Measurements from ENCODE around the gene RABL3. TPM values are rescaled to one million over a fixed set of nuclear protein-coding genes. Genes with fewer than 3 reads are reported as not detected.

Gene RABL3
- total and polyA plus RNA-seq, 10 donors, result 4.3 to 24.0 (median 15.9) TPM

DNA sequence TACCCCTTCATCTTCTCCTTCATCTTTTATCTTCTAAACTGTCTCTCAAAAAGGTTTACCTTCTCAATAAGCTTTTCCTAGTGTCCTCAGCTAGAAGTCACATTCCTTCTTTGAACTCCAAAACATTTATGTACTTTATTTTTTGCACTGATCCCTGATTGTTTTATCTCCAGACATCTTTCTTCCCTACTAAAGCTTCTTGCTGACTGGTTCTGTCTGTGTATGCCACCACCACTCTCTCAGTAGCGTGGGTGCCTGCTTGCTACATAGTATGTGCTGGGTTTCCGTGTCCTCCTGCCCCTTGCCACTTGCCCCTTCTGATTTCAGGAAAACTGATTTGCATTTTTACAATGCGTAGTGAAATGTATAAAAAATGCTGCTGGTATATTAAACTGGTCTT lies 24.3 kb upstream of the RABL3 start:
- intact Hi-C loops (cut with DNase I; ENCODE audit: low total_unique reads), result no loop called here
- Histone ChIP-seq H3K27me3 (replicated peaks in 1 of 7) (no peaks in the 10 kb centered on the region), H3K4me3 (no peak overlapping the region), H3K9me3 (no peaks in the 10 kb centered on the region), H3K27ac (no peak overlapping the region), H3K4me1 (peaks cover 0 to 47% (median 13%) of the 10 kb centered on the region in 6 donors), H3K36me3 (peaks cover 0 to 14% (median 9%) of the 10 kb centered on the region in 6 donors)
- DNase-seq, result no peak
- WGBS, 5 donors, result 64 to 96% (median 93%) methylated on average over 3 of the region's 3 CpGs
- TF ChIP-seq, protein P1, sequence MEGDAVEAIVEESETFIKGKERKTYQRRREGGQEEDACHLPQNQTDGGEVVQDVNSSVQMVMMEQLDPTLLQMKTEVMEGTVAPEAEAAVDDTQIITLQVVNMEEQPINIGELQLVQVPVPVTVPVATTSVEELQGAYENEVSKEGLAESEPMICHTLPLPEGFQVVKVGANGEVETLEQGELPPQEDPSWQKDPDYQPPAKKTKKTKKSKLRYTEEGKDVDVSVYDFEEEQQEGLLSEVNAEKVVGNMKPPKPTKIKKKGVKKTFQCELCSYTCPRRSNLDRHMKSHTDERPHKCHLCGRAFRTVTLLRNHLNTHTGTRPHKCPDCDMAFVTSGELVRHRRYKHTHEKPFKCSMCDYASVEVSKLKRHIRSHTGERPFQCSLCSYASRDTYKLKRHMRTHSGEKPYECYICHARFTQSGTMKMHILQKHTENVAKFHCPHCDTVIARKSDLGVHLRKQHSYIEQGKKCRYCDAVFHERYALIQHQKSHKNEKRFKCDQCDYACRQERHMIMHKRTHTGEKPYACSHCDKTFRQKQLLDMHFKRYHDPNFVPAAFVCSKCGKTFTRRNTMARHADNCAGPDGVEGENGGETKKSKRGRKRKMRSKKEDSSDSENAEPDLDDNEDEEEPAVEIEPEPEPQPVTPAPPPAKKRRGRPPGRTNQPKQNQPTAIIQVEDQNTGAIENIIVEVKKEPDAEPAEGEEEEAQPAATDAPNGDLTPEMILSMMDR (IDR thresholded peaks at IDR 0.05 in 8 of 11, conservative IDR thresholded peaks at IDR 0.05 in 3 of 11), result no peak
- TF ChIP-seq POLR2A (IDR thresholded peaks at IDR 0.05), result no peak
- no peak for TF ChIP-seq POLR2AphosphoS5 (IDR thresholded peaks at IDR 0.05)

- no peak overlapping the region for H3K4me3 ChIP-seq
- DNase-seq, result no peak
- no peak overlapping the region for H3K27ac ChIP-seq
- no peaks in the 10 kb centered on the region for H3K27me3 ChIP-seq (replicated peaks in 1 of 7)
- no peaks in the 10 kb centered on the region for H3K9me3 ChIP-seq
- intact Hi-C loops (cut with DNase I; ENCODE audit: low total_unique reads), result no loop called here
- TF ChIP-seq POLR2AphosphoS5 (IDR thresholded peaks at IDR 0.05), result no peak
- peaks cover 0 to 47% (median 13%) of the 10 kb centered on the region in 6 donors for H3K4me1 ChIP-seq
- peaks cover 0 to 8% (median 5%) of the 10 kb centered on the region in 6 donors for H3K36me3 ChIP-seq
Observed at GRCh38 chr3:120765830-120766493, 23.6 kb upstream of the RABL3 start.

DNA sequence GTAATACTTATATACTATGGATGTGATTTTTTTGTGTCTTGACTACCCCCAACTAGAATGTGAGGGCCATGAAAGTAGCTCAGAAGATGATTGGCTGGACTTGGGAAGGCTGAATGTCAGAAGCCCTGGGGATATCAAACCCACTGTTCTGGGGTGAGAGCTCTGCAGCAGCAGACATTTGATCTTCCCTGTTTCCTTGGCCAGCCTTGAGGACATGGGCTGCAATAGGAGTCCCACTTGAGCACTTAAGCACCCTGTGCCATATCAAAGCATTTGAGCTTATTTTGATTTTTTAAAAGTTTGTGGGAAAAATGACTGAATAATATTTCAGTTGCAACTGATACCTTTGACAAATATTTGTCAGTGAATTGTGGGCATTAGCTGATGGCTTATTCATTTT lies 21.9 kb upstream of the RABL3 start:
- Histone ChIP-seq H3K36me3 (no peaks in the 10 kb centered on the region), H3K4me3 (no peak overlapping the region), H3K27ac (no peak overlapping the region), H3K4me1 (peaks cover 0 to 47% (median 13%) of the 10 kb centered on the region in 6 donors), H3K27me3 (replicated peaks in 1 of 7) (no peaks in the 10 kb centered on the region), H3K9me3 (no peaks in the 10 kb centered on the region)
- no peak for DNase-seq
- no peak for TF ChIP-seq POLR2A (IDR thresholded peaks at IDR 0.05)
- TF ChIP-seq, protein P1 (IDR thresholded peaks at IDR 0.05 in 8 of 11, conservative IDR thresholded peaks at IDR 0.05 in 3 of 11), result no peak
- no peak for TF ChIP-seq POLR2AphosphoS5 (IDR thresholded peaks at IDR 0.05)
- intact Hi-C loops (cut with DNase I; ENCODE audit: low total_unique reads), result no loop called here

DNA sequence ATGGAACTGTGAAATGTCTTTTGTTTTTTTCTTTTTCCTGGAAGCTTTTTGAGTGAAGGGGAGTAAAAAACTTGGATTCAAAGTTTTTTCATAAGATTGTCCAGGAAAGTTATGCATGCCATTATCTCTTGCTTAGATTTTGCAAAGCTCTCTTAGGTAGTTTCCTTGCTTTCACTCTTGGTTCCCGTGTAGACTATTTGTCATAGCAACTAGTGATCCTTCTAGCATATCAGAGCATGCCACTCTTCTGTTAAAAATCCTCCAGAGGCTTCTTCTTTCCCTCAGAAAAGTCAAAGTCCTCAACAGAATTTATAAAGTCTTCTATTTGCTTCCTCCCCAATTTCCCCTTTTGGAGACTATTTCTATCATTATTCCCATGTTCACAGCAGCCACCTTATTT lies 21.3 kb upstream of the RABL3 start:
- Histone ChIP-seq H3K27me3 (replicated peaks in 1 of 7) (no peaks in the 10 kb centered on the region), H3K9me3 (peaks cover 0 to 4% (median 0%) of the 10 kb centered on the region in 8 donors), H3K4me3 (no peak overlapping the region), H3K36me3 (peaks cover 0 to 2% (median 0%) of the 10 kb centered on the region in 6 donors), H3K4me1 (peaks cover 0 to 47% (median 13%) of the 10 kb centered on the region in 6 donors), H3K27ac (no peak overlapping the region)
- no peak for DNase-seq
- WGBS, 5 donors, result 42 to 61% (median 54%) methylated on average over 1 of the region's 1 CpG
- intact Hi-C loops (cut with DNase I; ENCODE audit: low total_unique reads), result no loop called here
- TF ChIP-seq POLR2AphosphoS5 (IDR thresholded peaks at IDR 0.05) (no peak), POLR2A (IDR thresholded peaks at IDR 0.05) (no peak)
- TF ChIP-seq, protein P1 (IDR thresholded peaks at IDR 0.05 in 8 of 11, conservative IDR thresholded peaks at IDR 0.05 in 3 of 11), result no peak
